ENCODE measurements around the gene VSIR. TPM values are rescaled to one million over a fixed set of nuclear protein-coding genes. Genes with fewer than 3 reads are reported as not detected.

VSIR gene
- total RNA-seq, 1 donor from 2014 or later, result 0.29 TPM

GRCh38 chr10:71799112-71799511 is 25.8 kb upstream of the VSIR start:
- TF ChIP-seq, protein P1, sequence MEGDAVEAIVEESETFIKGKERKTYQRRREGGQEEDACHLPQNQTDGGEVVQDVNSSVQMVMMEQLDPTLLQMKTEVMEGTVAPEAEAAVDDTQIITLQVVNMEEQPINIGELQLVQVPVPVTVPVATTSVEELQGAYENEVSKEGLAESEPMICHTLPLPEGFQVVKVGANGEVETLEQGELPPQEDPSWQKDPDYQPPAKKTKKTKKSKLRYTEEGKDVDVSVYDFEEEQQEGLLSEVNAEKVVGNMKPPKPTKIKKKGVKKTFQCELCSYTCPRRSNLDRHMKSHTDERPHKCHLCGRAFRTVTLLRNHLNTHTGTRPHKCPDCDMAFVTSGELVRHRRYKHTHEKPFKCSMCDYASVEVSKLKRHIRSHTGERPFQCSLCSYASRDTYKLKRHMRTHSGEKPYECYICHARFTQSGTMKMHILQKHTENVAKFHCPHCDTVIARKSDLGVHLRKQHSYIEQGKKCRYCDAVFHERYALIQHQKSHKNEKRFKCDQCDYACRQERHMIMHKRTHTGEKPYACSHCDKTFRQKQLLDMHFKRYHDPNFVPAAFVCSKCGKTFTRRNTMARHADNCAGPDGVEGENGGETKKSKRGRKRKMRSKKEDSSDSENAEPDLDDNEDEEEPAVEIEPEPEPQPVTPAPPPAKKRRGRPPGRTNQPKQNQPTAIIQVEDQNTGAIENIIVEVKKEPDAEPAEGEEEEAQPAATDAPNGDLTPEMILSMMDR (IDR thresholded peaks at IDR 0.05; ENCODE audit: partially characterized antibody, unreplicated experiment), result no peak
- Mint-ChIP-seq H3K36me3 (ENCODE audit: unreplicated experiment) (peaks cover 15% of the 10 kb centered on the region), H3K9me3 (ENCODE audit: unreplicated experiment) (peaks cover 3% of the 10 kb centered on the region), H3K27me3 (ENCODE audit: unreplicated experiment) (peaks cover 5% of the 10 kb centered on the region), H3K4me3 (ENCODE audit: unreplicated experiment) (no peak overlapping the region), H3K4me1 (ENCODE audit: low read depth, unreplicated experiment) (peaks cover 2% of the 10 kb centered on the region), H3K27ac (ENCODE audit: unreplicated experiment) (no peak overlapping the region)
- DNase-seq, result no peak

DNA sequence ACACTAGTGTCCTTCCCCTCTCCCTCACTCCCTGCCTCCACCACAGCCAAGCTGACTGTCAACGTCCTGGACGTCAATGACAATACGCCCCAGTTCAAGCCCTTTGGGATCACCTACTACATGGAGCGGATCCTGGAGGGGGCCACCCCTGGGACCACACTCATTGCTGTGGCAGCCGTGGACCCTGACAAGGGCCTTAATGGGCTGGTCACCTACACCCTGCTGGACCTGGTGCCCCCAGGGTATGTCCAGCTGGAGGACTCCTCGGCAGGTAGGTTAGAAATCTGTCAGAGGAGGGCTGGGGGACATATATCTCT is 24.9 kb upstream of the VSIR start:
- Mint-ChIP-seq H3K4me1 (ENCODE audit: low read depth, unreplicated experiment) (no peaks in the 10 kb centered on the region), H3K27me3 (ENCODE audit: unreplicated experiment) (peaks cover 5% of the 10 kb centered on the region), H3K36me3 (ENCODE audit: unreplicated experiment) (peaks cover 15% of the 10 kb centered on the region), H3K9me3 (ENCODE audit: unreplicated experiment) (peaks cover 3% of the 10 kb centered on the region), H3K4me3 (ENCODE audit: unreplicated experiment) (no peak overlapping the region), H3K27ac (ENCODE audit: unreplicated experiment) (no peak overlapping the region)
- TF ChIP-seq, protein P1 (IDR thresholded peaks at IDR 0.05; ENCODE audit: partially characterized antibody, unreplicated experiment), result no peak
- DNase-seq, result no peak

- Mint-ChIP-seq H3K36me3 (ENCODE audit: unreplicated experiment) (peaks cover 15% of the 10 kb centered on the region), H3K9me3 (ENCODE audit: unreplicated experiment) (peaks cover 3% of the 10 kb centered on the region), H3K4me3 (ENCODE audit: unreplicated experiment) (no peak overlapping the region), H3K27me3 (ENCODE audit: unreplicated experiment) (peaks cover 5% of the 10 kb centered on the region), H3K4me1 (ENCODE audit: low read depth, unreplicated experiment) (no peaks in the 10 kb centered on the region), H3K27ac (ENCODE audit: unreplicated experiment) (no peak overlapping the region)
- TF ChIP-seq, protein P1 (IDR thresholded peaks at IDR 0.05; ENCODE audit: partially characterized antibody, unreplicated experiment), result no peak
- DNase-seq, result no peak
These were observed 24.4 kb upstream of the VSIR start for GRCh38 chr10:71797533-71798307.

DNA sequence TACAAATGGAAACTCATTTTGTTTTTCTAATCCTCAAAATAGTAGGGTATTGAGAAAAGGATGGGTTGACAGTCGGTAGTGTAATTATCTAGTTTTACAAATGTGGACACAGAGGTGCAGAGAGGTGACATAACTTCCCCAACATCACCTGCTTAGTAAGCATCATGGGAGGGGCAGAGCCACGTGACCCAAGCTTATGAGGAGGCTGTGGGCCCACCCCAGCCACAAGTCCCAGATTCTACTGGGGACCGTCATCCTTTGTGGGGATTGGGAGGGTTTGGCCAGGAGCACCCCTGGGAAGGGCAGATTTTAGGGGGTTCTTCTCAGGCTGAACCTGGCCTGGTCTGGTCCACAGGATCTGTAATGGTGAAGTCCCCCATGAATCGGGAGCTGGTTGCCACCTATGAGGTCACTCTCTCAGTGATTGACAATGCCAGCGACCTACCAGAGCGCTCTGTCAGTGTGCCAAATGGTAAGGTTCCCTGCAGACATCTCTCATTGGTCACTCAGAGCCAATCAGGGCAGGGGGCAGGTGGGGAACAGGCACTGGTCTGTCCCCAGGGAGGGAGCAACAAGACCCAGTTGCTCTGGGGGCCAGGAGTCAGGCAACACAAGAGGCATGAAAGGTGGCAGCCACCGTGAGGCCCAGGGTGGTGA is 23.6 kb upstream of the VSIR start:
- Mint-ChIP-seq H3K27me3 (ENCODE audit: unreplicated experiment) (peaks cover 5% of the 10 kb centered on the region), H3K27ac (ENCODE audit: unreplicated experiment) (no peak overlapping the region), H3K4me3 (ENCODE audit: unreplicated experiment) (no peak overlapping the region), H3K9me3 (ENCODE audit: unreplicated experiment) (peaks cover 3% of the 10 kb centered on the region), H3K36me3 (ENCODE audit: unreplicated experiment) (peaks cover 15% of the 10 kb centered on the region), H3K4me1 (ENCODE audit: low read depth, unreplicated experiment) (no peaks in the 10 kb centered on the region)
- DNase-seq, result no peak
- TF ChIP-seq, protein P1 (IDR thresholded peaks at IDR 0.05; ENCODE audit: partially characterized antibody, unreplicated experiment), result no peak

DNA sequence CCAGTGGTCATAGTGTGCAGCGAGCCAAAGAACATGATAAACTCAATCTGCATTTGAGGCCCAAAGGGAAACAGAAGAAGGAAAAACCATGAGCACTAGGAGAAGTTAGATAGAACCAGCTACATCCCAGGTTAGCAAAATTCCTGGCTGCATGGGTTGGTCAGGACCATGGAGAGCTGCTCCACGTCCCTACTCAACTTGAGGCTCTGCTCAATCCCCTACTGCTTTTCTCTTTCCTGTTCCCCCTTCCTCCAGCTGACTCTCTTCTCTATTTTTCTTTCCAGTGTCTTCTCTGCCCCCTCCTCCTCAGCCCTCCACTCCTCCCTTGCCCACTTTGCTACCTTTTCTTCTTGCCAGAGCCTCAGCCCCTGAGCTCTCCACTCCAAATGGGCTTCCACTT is 21.9 kb upstream of the VSIR start:
- Mint-ChIP-seq H3K9me3 (ENCODE audit: unreplicated experiment) (peaks cover 3% of the 10 kb centered on the region), H3K4me3 (ENCODE audit: unreplicated experiment) (no peak overlapping the region), H3K27me3 (ENCODE audit: unreplicated experiment) (peaks cover 5% of the 10 kb centered on the region), H3K4me1 (ENCODE audit: low read depth, unreplicated experiment) (no peaks in the 10 kb centered on the region), H3K36me3 (ENCODE audit: unreplicated experiment) (peaks cover 15% of the 10 kb centered on the region), H3K27ac (ENCODE audit: unreplicated experiment) (no peak overlapping the region)
- TF ChIP-seq, protein P1 (IDR thresholded peaks at IDR 0.05; ENCODE audit: partially characterized antibody, unreplicated experiment), result no peak
- DNase-seq, result no peak
